Aorta (tissue), 5 donors: Measurements from ENCODE around the gene RBM38. TPM values are rescaled to one million over a fixed set of nuclear protein-coding genes. Genes with fewer than 3 reads are reported as not detected.
A peak's percentile ranks its signal among the peaks of the same experiment; 100 is the strongest.

Source experiments
- ATAC-seq: fragments of 200-7000 bp; cut with Tn5 transposase; one replicate; pipeline ENCODE4 v1.9.1; 2022; ENCODE audit warnings: moderate library complexity; ENCODE audit not compliant: low FRiP score
- DNase-seq, 2 donors: peaks; one replicate each; pipeline ENCODE4 v3.0.0-alpha.2; 2020
- H3K27ac ChIP-seq, 2 donors: one replicate each; pipeline ENCODE4 v1.5.1; 2013; ENCODE audit warnings: low read length in 2 of 2, mild to moderate bottlenecking in 2 of 2, moderate library complexity in 2 of 2, control low read depth in 1 of 2, inconsistent platforms in 1 of 2, low read depth in 1 of 2
- H3K27me3 ChIP-seq, 2 donors: one replicate each; pipeline ENCODE4 v1.6.1; 2013; ENCODE audit warnings: control low read depth in 1 of 2, low read length in 1 of 2, mild to moderate bottlenecking in 1 of 2, moderate library complexity in 1 of 2; ENCODE audit not compliant: insufficient read depth in 2 of 2, control insufficient read depth in 1 of 2
- H3K36me3 ChIP-seq, 2 donors: one replicate each; pipeline ENCODE4 v1.6.1; 2013; ENCODE audit warnings: control low read depth in 1 of 2, low read length in 1 of 2, mild to moderate bottlenecking in 1 of 2; ENCODE audit not compliant: insufficient read depth in 2 of 2, control insufficient read depth in 1 of 2
- H3K4me1 ChIP-seq, 2 donors: one replicate each; pipeline ENCODE4 v1.6.1; 2013; ENCODE audit warnings: low read length in 2 of 2, control low read depth in 1 of 2, mild to moderate bottlenecking in 1 of 2, moderate library complexity in 1 of 2; ENCODE audit not compliant: insufficient read depth in 2 of 2, control insufficient read depth in 1 of 2
- H3K4me3 ChIP-seq, 2 donors: one replicate each; pipeline ENCODE4 v1.5.1; 2013; ENCODE audit warnings: low read length in 2 of 2, control low read depth in 1 of 2, mild to moderate bottlenecking in 1 of 2
- H3K9me3 ChIP-seq: one replicate; pipeline ENCODE4 v1.6.1; 2013; ENCODE audit warnings: mild to moderate bottlenecking, low read length; ENCODE audit not compliant: control insufficient read depth
- WGBS, 2 donors: extraction: QIAGEN DNeasy Blood & Tissue Kit; methylation state at CpG; one replicate each; pipeline ENCODE4 v1.1.7; 2013; 5-methylcytosine and 5-hydroxymethylcytosine counted together
- intact Hi-C, 2 donors: fragments of 100-400 bp; cut with DNase I; formaldehyde crosslinking; loops; one replicate each; pipeline versions ENCODE4 v1.14.2 to v1.15.0; 2022
- polyA plus RNA-seq, 2 donors: library from polyadenylated mRNA; stranded (reverse); fragments of 200-250 nt; gene quantifications; one replicate each; pipeline ENCODE4 v1.2.3, GENCODE V29; 2013
- total RNA-seq, 2 donors: library from RNA; stranded (reverse); fragmentation: NEBNext Ultra II Directional; extraction: Animal tissue kit (Norgen Biotek cat#: 25700); gene quantifications; one replicate each; pipeline ENCODE4 v1.2.1, GENCODE V29; 2021
- donor health status: healthy with polysubstance abuse.
- donor health status: Bipolar disorder and iron deficiency.
- donor health status: DM: no; HTN: no; CAD: no.
- donor health status: DM: no; HTN: no; CAD: no.
- donor health status: DM: yes; HTN: yes; CAD: no.

Gene RBM38
- total and polyA plus RNA-seq, 4 donors, result 7.3 to 20.7 (median 17.0) TPM

DNA sequence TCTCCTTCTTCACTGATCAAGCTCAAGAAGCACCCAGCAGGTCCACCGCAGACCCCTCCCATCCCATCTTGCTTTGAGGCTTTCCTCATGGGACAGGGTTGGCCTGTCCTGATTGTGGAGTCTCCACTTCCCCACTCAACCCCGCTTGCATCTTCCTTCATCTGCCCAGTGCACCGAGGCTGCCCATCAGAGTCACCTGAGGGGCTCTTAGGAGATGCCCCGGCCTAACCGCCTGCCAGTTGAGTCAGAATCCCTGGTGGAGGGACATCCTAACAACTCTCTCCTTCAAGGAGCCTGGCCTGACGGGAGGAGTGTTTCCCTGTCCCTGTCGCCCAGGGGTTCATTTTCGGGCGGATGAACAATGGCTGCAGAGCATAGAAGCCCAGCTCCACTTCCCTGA is 46.1 kb downstream of the RBM38 start:
- no peak overlapping the region for H3K4me3 ChIP-seq
- no peak for ATAC-seq
- peaks cover 0 to 2% of the 10 kb centered on the region in 2 donors for H3K4me1 ChIP-seq
- peak overlapping the region; percentile 2 to 48 for H3K27ac ChIP-seq
- no peaks in the 10 kb centered on the region for H3K27me3 ChIP-seq
- DNase-seq, result no peak
- intact Hi-C loops, result loop anchor here in 1 of 2 donors (5.0 kb wide), 1 partner anchor 45 kb away; the partner anchor contains the start of gene RBM38
- H3K9me3 ChIP-seq, result no peaks in the 10 kb centered on the region
- 92 to 94% methylated on average over 9 of the region's 9 CpGs for WGBS, 2 donors
- H3K36me3 ChIP-seq, result no peaks in the 10 kb centered on the region

- H3K4me1 ChIP-seq, result peaks cover 0 to 2% of the 10 kb centered on the region in 2 donors
Measured at GRCh38 chr20:57437672-57438330, 46.6 kb downstream of the RBM38 start.

GRCh38 chr20:57438552-57438951 is 47.4 kb downstream of the RBM38 start:
- Histone ChIP-seq H3K9me3 (no peaks in the 10 kb centered on the region), H3K27ac (peak overlapping the region in 1 of 2 donors; percentile 84), H3K36me3 (no peaks in the 10 kb centered on the region), H3K27me3 (no peaks in the 10 kb centered on the region), H3K4me3 (no peak overlapping the region), H3K4me1 (no peaks in the 10 kb centered on the region)
- ATAC-seq, result no peak
- 13 to 21% methylated on average over 5 of the region's 5 CpGs for WGBS, 2 donors
- no peak for DNase-seq
- intact Hi-C loops, result loop anchor here in 1 of 2 donors (5.0 kb wide), 1 partner anchor 46 kb away; the partner anchor contains the start of gene RBM38

More at GRCh38 chr20:57437672-57438330, 46.6 kb downstream of the RBM38 start:
- intact Hi-C loops, result loop anchor here in 1 of 2 donors (5.0 kb wide), 1 partner anchor 46 kb away; the partner anchor contains the start of gene RBM38
- 32 to 36% methylated on average over 18 of the region's 18 CpGs for WGBS, 2 donors
- ATAC-seq, result no peak
- DNase-seq, result peak in 1 of 2 donors; percentile 85
- H3K27ac ChIP-seq, result peak overlapping the region; percentile 2 to 84
- H3K4me3 ChIP-seq, result no peak overlapping the region
- H3K36me3 ChIP-seq, result no peaks in the 10 kb centered on the region
- no peaks in the 10 kb centered on the region for H3K9me3 ChIP-seq
- H3K27me3 ChIP-seq, result no peaks in the 10 kb centered on the region

- DNase-seq (peak; percentile 80 to 86), ATAC-seq (no peak)
- H3K36me3 ChIP-seq, result no peaks in the 10 kb centered on the region
- no peaks in the 10 kb centered on the region for H3K9me3 ChIP-seq
- no peaks in the 10 kb centered on the region for H3K27me3 ChIP-seq
- no peak overlapping the region for H3K4me3 ChIP-seq
- peak overlapping the region in 1 of 2 donors; percentile 95 for H3K27ac ChIP-seq
- WGBS, 2 donors, result 6 to 10% methylated on average over 6 of the region's 6 CpGs
- intact Hi-C loops, result loop anchor here in 1 of 2 donors (5.0 kb wide), 1 partner anchor 47 kb away; the partner anchor contains the start of gene RBM38
- H3K4me1 ChIP-seq, result no peaks in the 10 kb centered on the region
Measured at GRCh38 chr20:57439432-57439831, 48.2 kb downstream of the RBM38 start.

DNA sequence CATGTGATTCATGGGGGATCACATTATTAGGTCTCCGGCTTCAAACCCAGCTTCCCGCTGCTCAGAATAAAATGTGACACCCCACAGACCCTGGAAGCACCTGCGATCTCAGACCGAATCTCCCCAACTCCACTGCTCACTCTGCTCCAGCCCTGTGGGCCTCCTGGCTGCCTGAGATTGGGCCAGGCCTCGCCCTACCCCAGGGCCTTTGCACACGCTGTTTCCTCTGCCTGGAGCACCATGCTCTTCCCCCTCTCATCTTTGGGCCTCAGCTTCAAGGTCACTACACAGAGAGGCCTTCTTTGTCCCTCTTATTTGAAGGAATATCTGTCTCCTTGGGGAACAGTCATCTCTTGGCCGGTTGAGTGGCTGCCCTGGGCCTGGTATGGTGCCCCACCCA is 48.8 kb downstream of the RBM38 start:
- WGBS, 2 donors, result 95 to 96% methylated on average over 7 of the region's 7 CpGs

GRCh38 chr20:57440678-57441509 is 49.7 kb downstream of the RBM38 start:
- peak; percentile 94 for DNase-seq
- H3K27me3 ChIP-seq, result no peaks in the 10 kb centered on the region
- peak overlapping the region; percentile 64 to 95 for H3K27ac ChIP-seq
- H3K4me1 ChIP-seq, result peaks cover 0 to 3% of the 10 kb centered on the region in 2 donors
- ATAC-seq, result peak; percentile 91
- intact Hi-C loops, result loop anchor here in 1 of 2 donors (2.0 kb wide), 2 partner anchors 50 to 54 kb away; partner anchors contain the start of gene RBM38
- H3K4me3 ChIP-seq, result no peak overlapping the region
- 6% methylated on average over 33 of the region's 33 CpGs for WGBS, 2 donors
- H3K36me3 ChIP-seq, result no peaks in the 10 kb centered on the region
- no peaks in the 10 kb centered on the region for H3K9me3 ChIP-seq

More for the DNA sequence above, 48.8 kb downstream of the RBM38 start:
- ATAC-seq, result no peak
- intact Hi-C loops, result loop anchor here (2.0 to 5.0 kb wide), 3 partner anchors 48 to 55 kb away; partner anchors contain the start of gene RBM38 (in 2 of the 2)
- peak overlapping the region; percentile 64 to 95 for H3K27ac ChIP-seq
- DNase-seq, result no peak
- H3K4me1 ChIP-seq, result peaks cover 0 to 3% of the 10 kb centered on the region in 2 donors
- H3K9me3 ChIP-seq, result no peaks in the 10 kb centered on the region
- H3K36me3 ChIP-seq, result no peaks in the 10 kb centered on the region
- H3K4me3 ChIP-seq, result no peak overlapping the region
- no peaks in the 10 kb centered on the region for H3K27me3 ChIP-seq

GRCh38 chr20:57441510-57442154 is 50.4 kb downstream of the RBM38 start:
- Histone ChIP-seq H3K27ac (peak overlapping the region; percentile 34 to 91), H3K27me3 (no peaks in the 10 kb centered on the region), H3K9me3 (no peaks in the 10 kb centered on the region), H3K36me3 (no peaks in the 10 kb centered on the region), H3K4me3 (no peak overlapping the region), H3K4me1 (peaks cover 0 to 3% of the 10 kb centered on the region in 2 donors)
- intact Hi-C loops, result loop anchor here in 1 of 2 donors (2.0 kb wide), 2 partner anchors 51 to 53 kb away; partner anchors contain the start of gene RBM38
- no peak for ATAC-seq
- no peak for DNase-seq
- 55 to 58% methylated on average over 16 of the region's 16 CpGs for WGBS, 2 donors
